HEK293 (cell line): ENCODE data around the gene ENAH.

Experiments
- BCL11B ChIP-seq: fragments of 450-650 bp; formaldehyde crosslinking; IDR thresholded peaks from 2 replicates; pipeline ENCODE4 v1.5.1; 2016; ENCODE audit warnings: low read depth, missing biosample characterization, missing genetic modification characterization
- EGR2 ChIP-seq: fragments of 450-650 bp; formaldehyde crosslinking; IDR thresholded peaks from 2 replicates; pipeline ENCODE4 v1.5.1; 2016; ENCODE audit warnings: low read depth, missing biosample characterization, missing genetic modification characterization
- KLF1 ChIP-seq: fragments of 450-650 bp; formaldehyde crosslinking; IDR thresholded peaks from 2 replicates; pipeline ENCODE4 v1.5.1; 2016; ENCODE audit warnings: missing biosample characterization, missing genetic modification characterization
- MEIS1 ChIP-seq: sonication (generic); formaldehyde crosslinking; IDR thresholded peaks from 2 replicates; pipeline ENCODE4 v1.8.1; 2022; ENCODE audit warnings: missing genetic modification reagents, mild to moderate bottlenecking, borderline replicate concordance
- YY1 ChIP-seq: fragments of 450-650 bp; formaldehyde crosslinking; IDR thresholded peaks from 2 replicates; pipeline ENCODE4 v1.5.1; 2018; ENCODE audit warnings: missing biosample characterization, missing genetic modification characterization
- ZBTB21 ChIP-seq: fragments of 450-650 bp; formaldehyde crosslinking; IDR thresholded peaks from 2 replicates; pipeline ENCODE4 v1.5.1; 2017; ENCODE audit warnings: missing biosample characterization, missing genetic modification characterization
- ZBTB8A ChIP-seq: fragments of 450-650 bp; formaldehyde crosslinking; IDR thresholded peaks from 2 replicates; pipeline ENCODE4 v1.5.1; 2016; ENCODE audit warnings: missing biosample characterization, missing genetic modification characterization
- ZNF132 ChIP-seq: fragments of 450-650 bp; formaldehyde crosslinking; IDR thresholded peaks from 2 replicates; pipeline ENCODE4 v1.5.1; 2017; ENCODE audit warnings: missing biosample characterization, missing genetic modification characterization, borderline replicate concordance
- ZNF146 ChIP-seq: fragments of 450-650 bp; formaldehyde crosslinking; IDR thresholded peaks from 2 replicates; pipeline ENCODE4 v1.5.1; 2016; ENCODE audit warnings: missing biosample characterization, missing genetic modification characterization
- ZNF341 ChIP-seq: fragments of 450-650 bp; formaldehyde crosslinking; IDR thresholded peaks from 2 replicates; pipeline ENCODE4; 2016; ENCODE audit warnings: low read depth, missing biosample characterization, missing genetic modification characterization
- ZNF391 ChIP-seq: fragments of 450-650 bp; formaldehyde crosslinking; IDR thresholded peaks from 2 replicates; pipeline ENCODE4 v1.5.1; 2016; ENCODE audit warnings: low read depth, missing biosample characterization, missing genetic modification characterization, borderline replicate concordance
- ZNF560 ChIP-seq: fragments of 450-650 bp; formaldehyde crosslinking; IDR thresholded peaks from 2 replicates; pipeline ENCODE4 v1.5.1; 2017; ENCODE audit warnings: missing biosample characterization, missing genetic modification characterization, borderline replicate concordance
- ZNF585B ChIP-seq: fragments of 450-650 bp; formaldehyde crosslinking; IDR thresholded peaks from 2 replicates; pipeline ENCODE4 v1.5.1; 2016; ENCODE audit warnings: missing biosample characterization, missing genetic modification characterization
- ZNF626 ChIP-seq: fragments of 450-650 bp; sonication (Bioruptor Pico); formaldehyde crosslinking; IDR thresholded peaks from 2 replicates; pipeline ENCODE4 v1.5.1; 2018; ENCODE audit warnings: missing biosample characterization, missing genetic modification characterization, inconsistent platforms
- ZNF830 ChIP-seq: fragments of 450-650 bp; IDR thresholded peaks from 2 replicates; pipeline ENCODE4 v1.5.0; 2018; ENCODE audit warnings: missing biosample characterization, missing genetic modification characterization, low read depth, mild to moderate bottlenecking, moderate library complexity
- TF ChIP-seq, protein P1 (sequence below): fragments of 450-650 bp; formaldehyde crosslinking; IDR thresholded peaks from 2 replicates; pipeline ENCODE4 v1.5.1; 2016; ENCODE audit warnings: missing biosample characterization, missing genetic modification characterization
- TF ChIP-seq, protein P2 (sequence below): fragments of 450-650 bp; formaldehyde crosslinking; IDR thresholded peaks from 2 replicates; pipeline ENCODE4 v1.5.1; 2016; ENCODE audit warnings: missing biosample characterization, missing genetic modification characterization
- TF ChIP-seq, protein P3 (sequence below): fragments of 450-650 bp; formaldehyde crosslinking; IDR thresholded peaks from 2 replicates; pipeline ENCODE4 v1.5.1; 2016; ENCODE audit warnings: missing biosample characterization, missing genetic modification characterization
- TF ChIP-seq, protein P4 (sequence below): fragments of 450-650 bp; formaldehyde crosslinking; IDR thresholded peaks from 2 replicates; pipeline ENCODE4 v1.5.1; 2016; ENCODE audit warnings: missing biosample characterization, missing genetic modification characterization
- TF ChIP-seq, protein P5 (sequence below): fragments of 450-650 bp; formaldehyde crosslinking; IDR thresholded peaks from 2 replicates; pipeline ENCODE4 v1.5.1; 2016; ENCODE audit warnings: missing biosample characterization, missing genetic modification characterization
- TF ChIP-seq, protein P6 (sequence below): fragments of 450-650 bp; formaldehyde crosslinking; IDR thresholded peaks from 2 replicates; pipeline ENCODE4 v1.5.1; 2017; ENCODE audit warnings: missing biosample characterization, missing genetic modification characterization
- TF ChIP-seq, protein P7 (sequence below): fragments of 450-650 bp; formaldehyde crosslinking; IDR thresholded peaks from 2 replicates; pipeline ENCODE4 v1.5.1; 2016; ENCODE audit warnings: missing biosample characterization, missing genetic modification characterization
- TF ChIP-seq, protein P8 (sequence below): fragments of 450-650 bp; formaldehyde crosslinking; IDR thresholded peaks from 2 replicates; pipeline ENCODE4 v1.5.1; 2017; ENCODE audit warnings: missing biosample characterization, missing genetic modification characterization

The ENAH gene

DNA sequence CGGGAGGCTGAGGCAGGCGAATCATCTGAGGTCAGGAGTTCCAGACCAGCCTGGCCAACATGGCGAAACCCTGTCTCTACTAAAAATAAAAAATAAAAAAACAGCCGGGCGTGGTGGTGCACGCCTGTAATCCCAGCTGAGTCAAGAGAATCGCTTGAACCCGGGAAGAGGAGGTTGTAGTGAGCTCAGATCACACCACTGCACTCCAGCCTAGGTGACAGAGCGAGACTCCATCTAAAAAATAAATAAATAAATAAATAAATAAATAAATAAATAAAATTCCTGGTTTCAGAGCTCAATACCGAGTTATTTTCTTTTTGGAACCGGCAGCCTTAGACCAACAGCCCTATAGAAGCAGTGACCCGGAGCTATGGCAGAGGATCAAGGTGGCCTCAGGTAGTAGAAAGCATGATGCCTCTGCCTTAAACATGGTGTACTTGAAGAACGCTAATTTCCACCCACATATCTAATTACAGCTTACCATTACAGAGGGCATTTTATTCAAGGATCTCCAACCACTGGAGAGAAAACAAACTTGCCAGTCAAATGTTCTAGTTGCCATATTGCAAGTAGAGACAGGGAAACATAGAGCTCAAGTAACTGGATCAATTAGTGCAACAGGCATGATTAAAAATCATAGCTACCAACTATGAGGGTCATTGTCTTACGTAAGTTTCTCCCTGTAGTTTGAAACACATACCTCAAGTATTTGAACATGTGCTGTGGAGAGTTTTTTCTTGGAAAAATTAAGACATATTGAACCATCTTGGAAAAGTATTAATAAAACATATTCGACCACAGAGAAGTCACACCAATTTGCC lies 2.0 kb upstream of the ENAH start (continued):
- TF ChIP-seq, protein P1, sequence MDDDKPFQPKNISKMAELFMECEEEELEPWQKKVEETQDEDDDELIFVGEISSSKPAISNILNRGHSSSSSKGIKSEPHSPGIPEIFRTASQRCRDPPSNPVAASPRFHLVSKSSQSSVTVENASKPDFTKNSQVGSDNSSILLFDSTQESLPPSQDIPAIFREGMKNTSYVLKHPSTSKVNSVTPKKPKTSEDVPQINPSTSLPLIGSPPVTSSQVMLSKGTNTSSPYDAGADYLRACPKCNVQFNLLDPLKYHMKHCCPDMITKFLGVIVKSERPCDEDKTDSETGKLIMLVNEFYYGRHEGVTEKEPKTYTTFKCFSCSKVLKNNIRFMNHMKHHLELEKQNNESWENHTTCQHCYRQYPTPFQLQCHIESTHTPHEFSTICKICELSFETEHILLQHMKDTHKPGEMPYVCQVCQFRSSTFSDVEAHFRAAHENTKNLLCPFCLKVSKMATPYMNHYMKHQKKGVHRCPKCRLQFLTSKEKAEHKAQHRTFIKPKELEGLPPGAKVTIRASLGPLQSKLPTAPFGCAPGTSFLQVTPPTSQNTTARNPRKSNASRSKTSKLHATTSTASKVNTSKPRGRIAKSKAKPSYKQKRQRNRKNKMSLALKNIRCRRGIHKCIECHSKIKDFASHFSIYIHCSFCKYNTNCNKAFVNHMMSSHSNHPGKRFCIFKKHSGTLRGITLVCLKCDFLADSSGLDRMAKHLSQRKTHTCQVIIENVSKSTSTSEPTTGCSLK, result no peak
- TF ChIP-seq ZBTB21 (peak; percentile 68), ZNF341 (tag by site-specific recombination) (peak; percentile 44; the same call in 1 of the 2 replicates), ZNF391 (no peak), ZNF626 (tag by site-specific recombination) (no peak), ZBTB8A (tag by site-specific recombination) (peak; percentile 92), ZNF146 (tag by site-specific recombination) (no peak; the same call in 1 of the 2 replicates), ZNF560 (tag by site-specific recombination) (peak; percentile 97), KLF1 (no peak; the same call in 1 of the 2 replicates), MEIS1 (CRISPR knock-in tag) (no peak), EGR2 (tag by site-specific recombination) (peak; percentile 32; the same call in 1 of the 2 replicates), ZNF830 (no peak), ZNF132 (tag by site-specific recombination) (no peak), ZNF585B (no peak), YY1 (tag by site-specific recombination) (no peak), BCL11B (tag by site-specific recombination) (no peak)
- TF ChIP-seq, protein P2, sequence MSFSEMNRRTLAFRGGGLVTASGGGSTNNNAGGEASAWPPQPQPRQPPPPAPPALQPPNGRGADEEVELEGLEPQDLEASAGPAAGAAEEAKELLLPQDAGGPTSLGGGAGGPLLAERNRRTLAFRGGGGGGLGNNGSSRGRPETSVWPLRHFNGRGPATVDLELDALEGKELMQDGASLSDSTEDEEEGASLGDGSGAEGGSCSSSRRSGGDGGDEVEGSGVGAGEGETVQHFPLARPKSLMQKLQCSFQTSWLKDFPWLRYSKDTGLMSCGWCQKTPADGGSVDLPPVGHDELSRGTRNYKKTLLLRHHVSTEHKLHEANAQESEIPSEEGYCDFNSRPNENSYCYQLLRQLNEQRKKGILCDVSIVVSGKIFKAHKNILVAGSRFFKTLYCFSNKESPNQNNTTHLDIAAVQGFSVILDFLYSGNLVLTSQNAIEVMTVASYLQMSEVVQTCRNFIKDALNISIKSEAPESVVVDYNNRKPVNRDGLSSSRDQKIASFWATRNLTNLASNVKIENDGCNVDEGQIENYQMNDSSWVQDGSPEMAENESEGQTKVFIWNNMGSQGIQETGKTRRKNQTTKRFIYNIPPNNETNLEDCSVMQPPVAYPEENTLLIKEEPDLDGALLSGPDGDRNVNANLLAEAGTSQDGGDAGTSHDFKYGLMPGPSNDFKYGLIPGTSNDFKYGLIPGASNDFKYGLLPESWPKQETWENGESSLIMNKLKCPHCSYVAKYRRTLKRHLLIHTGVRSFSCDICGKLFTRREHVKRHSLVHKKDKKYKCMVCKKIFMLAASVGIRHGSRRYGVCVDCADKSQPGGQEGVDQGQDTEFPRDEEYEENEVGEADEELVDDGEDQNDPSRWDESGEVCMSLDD (tag by site-specific recombination), result no peak
- TF ChIP-seq, protein P3, sequence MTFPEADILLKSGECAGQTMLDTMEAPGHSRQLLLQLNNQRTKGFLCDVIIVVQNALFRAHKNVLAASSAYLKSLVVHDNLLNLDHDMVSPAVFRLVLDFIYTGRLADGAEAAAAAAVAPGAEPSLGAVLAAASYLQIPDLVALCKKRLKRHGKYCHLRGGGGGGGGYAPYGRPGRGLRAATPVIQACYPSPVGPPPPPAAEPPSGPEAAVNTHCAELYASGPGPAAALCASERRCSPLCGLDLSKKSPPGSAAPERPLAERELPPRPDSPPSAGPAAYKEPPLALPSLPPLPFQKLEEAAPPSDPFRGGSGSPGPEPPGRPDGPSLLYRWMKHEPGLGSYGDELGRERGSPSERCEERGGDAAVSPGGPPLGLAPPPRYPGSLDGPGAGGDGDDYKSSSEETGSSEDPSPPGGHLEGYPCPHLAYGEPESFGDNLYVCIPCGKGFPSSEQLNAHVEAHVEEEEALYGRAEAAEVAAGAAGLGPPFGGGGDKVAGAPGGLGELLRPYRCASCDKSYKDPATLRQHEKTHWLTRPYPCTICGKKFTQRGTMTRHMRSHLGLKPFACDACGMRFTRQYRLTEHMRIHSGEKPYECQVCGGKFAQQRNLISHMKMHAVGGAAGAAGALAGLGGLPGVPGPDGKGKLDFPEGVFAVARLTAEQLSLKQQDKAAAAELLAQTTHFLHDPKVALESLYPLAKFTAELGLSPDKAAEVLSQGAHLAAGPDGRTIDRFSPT, result no peak
- TF ChIP-seq, protein P4, sequence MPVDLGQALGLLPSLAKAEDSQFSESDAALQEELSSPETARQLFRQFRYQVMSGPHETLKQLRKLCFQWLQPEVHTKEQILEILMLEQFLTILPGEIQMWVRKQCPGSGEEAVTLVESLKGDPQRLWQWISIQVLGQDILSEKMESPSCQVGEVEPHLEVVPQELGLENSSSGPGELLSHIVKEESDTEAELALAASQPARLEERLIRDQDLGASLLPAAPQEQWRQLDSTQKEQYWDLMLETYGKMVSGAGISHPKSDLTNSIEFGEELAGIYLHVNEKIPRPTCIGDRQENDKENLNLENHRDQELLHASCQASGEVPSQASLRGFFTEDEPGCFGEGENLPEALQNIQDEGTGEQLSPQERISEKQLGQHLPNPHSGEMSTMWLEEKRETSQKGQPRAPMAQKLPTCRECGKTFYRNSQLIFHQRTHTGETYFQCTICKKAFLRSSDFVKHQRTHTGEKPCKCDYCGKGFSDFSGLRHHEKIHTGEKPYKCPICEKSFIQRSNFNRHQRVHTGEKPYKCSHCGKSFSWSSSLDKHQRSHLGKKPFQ (tag by site-specific recombination), result peak; percentile 81
- TF ChIP-seq, protein P5, sequence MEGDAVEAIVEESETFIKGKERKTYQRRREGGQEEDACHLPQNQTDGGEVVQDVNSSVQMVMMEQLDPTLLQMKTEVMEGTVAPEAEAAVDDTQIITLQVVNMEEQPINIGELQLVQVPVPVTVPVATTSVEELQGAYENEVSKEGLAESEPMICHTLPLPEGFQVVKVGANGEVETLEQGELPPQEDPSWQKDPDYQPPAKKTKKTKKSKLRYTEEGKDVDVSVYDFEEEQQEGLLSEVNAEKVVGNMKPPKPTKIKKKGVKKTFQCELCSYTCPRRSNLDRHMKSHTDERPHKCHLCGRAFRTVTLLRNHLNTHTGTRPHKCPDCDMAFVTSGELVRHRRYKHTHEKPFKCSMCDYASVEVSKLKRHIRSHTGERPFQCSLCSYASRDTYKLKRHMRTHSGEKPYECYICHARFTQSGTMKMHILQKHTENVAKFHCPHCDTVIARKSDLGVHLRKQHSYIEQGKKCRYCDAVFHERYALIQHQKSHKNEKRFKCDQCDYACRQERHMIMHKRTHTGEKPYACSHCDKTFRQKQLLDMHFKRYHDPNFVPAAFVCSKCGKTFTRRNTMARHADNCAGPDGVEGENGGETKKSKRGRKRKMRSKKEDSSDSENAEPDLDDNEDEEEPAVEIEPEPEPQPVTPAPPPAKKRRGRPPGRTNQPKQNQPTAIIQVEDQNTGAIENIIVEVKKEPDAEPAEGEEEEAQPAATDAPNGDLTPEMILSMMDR, result no peak
- TF ChIP-seq, protein P6, sequence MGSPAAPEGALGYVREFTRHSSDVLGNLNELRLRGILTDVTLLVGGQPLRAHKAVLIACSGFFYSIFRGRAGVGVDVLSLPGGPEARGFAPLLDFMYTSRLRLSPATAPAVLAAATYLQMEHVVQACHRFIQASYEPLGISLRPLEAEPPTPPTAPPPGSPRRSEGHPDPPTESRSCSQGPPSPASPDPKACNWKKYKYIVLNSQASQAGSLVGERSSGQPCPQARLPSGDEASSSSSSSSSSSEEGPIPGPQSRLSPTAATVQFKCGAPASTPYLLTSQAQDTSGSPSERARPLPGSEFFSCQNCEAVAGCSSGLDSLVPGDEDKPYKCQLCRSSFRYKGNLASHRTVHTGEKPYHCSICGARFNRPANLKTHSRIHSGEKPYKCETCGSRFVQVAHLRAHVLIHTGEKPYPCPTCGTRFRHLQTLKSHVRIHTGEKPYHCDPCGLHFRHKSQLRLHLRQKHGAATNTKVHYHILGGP, result no peak
- TF ChIP-seq, protein P7, sequence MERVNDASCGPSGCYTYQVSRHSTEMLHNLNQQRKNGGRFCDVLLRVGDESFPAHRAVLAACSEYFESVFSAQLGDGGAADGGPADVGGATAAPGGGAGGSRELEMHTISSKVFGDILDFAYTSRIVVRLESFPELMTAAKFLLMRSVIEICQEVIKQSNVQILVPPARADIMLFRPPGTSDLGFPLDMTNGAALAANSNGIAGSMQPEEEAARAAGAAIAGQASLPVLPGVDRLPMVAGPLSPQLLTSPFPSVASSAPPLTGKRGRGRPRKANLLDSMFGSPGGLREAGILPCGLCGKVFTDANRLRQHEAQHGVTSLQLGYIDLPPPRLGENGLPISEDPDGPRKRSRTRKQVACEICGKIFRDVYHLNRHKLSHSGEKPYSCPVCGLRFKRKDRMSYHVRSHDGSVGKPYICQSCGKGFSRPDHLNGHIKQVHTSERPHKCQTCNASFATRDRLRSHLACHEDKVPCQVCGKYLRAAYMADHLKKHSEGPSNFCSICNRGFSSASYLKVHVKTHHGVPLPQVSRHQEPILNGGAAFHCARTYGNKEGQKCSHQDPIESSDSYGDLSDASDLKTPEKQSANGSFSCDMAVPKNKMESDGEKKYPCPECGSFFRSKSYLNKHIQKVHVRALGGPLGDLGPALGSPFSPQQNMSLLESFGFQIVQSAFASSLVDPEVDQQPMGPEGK (tag by site-specific recombination), result no peak
- TF ChIP-seq, protein P8, sequence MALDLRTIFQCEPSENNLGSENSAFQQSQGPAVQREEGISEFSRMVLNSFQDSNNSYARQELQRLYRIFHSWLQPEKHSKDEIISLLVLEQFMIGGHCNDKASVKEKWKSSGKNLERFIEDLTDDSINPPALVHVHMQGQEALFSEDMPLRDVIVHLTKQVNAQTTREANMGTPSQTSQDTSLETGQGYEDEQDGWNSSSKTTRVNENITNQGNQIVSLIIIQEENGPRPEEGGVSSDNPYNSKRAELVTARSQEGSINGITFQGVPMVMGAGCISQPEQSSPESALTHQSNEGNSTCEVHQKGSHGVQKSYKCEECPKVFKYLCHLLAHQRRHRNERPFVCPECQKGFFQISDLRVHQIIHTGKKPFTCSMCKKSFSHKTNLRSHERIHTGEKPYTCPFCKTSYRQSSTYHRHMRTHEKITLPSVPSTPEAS (tag by site-specific recombination), result no peak
